ENCODE data around the gene ARID3A.
"Not testable (repeated sequence)": the region's sequence is repeated elsewhere in the genome, so short reads cannot be mapped to it uniquely, and the experiment has no call there.

Gene ARID3A

GRCh38 chr19:891421-892200 is 34.2 kb upstream of the ARID3A start:
- DNase-seq (ENCODE audit: insufficient read length, low spot score); FAIRE-seq: not testable (repeated sequence)

GRCh38 chr19:892243-892893 is 33.5 kb upstream of the ARID3A start:
- DNase-seq (ENCODE audit: insufficient read length, low spot score) (no peak), FAIRE-seq (no peak)

GRCh38 chr19:892894-893689 is 32.7 kb upstream of the ARID3A start, which contains the start of the genes MED16 and RNU6-9:
MED16 (minus strand) TSS chr19:893187; CDS start chr19:891131, 2,056 bp downstream.
RNU6-9 (plus strand) TSS chr19:893484.
- peak; percentile 94 for FAIRE-seq
- DNase-seq (ENCODE audit: insufficient read length, low spot score) = peak; percentile 100

DNA sequence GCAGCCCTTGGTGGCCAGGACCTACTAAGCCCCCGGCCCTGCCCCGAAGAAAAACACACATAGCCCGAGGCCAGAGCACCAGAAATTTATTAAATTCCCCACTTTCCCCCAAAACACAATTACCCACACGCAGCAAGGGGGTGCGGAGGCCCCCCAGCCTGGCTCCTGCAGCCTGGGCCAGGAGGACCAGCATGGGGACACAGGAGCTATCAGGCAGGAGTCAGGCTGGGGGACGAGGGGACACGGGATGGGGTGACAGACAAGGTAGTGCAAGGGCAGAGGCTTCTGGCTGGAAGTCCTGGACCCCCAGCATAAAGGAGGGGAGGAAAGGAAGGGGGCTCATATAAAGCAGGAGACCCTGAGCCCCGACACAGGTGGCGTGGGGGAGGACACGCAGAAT is 29.4 kb upstream of the ARID3A start:
- no peak for DNase-seq (ENCODE audit: insufficient read length, low spot score)
- no peak for FAIRE-seq

GRCh38 chr19:896999-897398 is 28.8 kb upstream of the ARID3A start:
- DNase-seq (ENCODE audit: insufficient read length, low spot score) (no peak), FAIRE-seq (no peak)

DNA sequence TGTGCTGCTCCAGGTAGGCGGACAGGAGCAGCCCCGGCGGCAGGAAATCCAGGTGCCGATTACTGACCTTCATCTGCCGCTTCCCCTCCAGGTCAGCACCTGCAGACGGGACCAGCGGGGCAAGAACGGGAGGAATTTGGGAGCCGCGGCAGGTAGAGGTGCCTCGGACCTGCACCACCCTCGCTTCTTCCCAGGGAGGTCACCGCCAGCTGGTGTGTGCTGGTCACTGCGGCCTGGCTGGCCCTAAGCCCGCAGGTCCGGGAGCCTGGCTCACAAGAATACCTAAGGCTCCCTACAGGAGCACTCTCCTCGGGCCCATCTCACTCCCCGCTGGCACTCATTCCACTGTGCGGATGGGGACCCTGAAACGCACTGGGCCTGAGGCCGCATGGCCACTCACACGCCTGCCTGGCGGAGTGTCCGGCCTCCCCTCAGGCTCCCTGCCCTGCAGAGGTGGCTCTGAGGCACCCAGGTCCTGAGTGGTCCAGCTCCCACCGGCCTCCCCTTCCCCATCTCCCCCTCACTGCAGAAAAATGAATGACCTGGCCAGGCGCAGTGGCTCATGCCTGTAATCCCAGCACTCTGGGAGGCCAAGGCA is 28.3 kb upstream of the ARID3A start:
- no peak for DNase-seq (ENCODE audit: insufficient read length, low spot score)
- no peak for FAIRE-seq

- DNase-seq (ENCODE audit: insufficient read length, low spot score) (no peak), FAIRE-seq (no peak)
Observed at GRCh38 chr19:898663-899062, 27.2 kb upstream of the ARID3A start.

DNA sequence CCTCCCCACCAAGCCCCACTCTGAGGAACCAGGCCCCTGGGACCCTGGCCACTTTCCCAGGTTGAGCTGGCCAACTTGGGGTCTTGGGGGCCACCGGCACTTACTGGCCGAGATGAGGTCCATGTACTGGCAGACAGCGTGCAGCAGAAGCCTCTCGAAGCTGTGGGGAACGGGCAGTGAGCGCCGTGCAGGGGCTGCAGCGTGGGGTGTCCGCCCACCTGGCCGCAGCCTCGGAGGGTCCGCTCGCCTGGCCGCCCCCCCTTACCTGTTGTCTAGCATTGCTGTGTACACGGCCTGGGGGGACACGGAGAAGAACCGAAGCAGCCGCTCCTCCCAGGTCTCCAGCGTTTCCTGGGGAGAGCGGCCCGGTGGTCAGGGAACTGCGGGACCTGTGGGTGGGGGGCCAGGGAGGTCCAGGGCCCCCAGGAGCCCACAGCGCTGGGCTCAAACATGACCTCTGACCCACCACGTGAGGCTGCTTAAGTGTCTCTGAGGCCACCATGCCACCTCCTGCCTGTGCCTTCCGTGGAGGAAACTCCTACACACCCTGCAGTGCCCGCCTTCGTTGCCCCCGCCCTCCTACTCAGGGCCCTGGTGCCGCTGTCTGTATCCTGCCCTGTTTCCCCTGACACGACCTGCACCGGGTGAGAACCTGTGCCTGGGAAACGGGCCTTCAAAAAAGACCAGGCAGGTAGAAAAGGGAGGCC is 26.3 kb upstream of the ARID3A start:
- DNase-seq (ENCODE audit: insufficient read length, low spot score) (no peak), FAIRE-seq (no peak)

DNA sequence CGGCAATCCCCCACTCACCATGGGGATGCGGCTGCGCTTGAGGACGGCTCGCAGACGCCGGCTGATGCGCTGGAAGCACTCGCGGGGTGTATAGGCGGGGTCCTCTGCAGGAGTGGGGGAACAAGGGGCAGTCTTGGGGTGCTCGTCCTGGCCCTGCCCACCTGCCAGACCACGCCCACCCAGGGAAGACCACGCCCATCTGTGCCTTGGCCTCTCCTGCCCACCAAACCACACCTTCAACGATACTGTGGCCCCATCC is 25.9 kb upstream of the ARID3A start:
- FAIRE-seq (no peak), DNase-seq (ENCODE audit: insufficient read length, low spot score) (no peak)

GRCh38 chr19:900302-901111 is 25.3 kb upstream of the ARID3A start:
- no peak for DNase-seq (ENCODE audit: insufficient read length, low spot score)
- no peak for FAIRE-seq

DNA sequence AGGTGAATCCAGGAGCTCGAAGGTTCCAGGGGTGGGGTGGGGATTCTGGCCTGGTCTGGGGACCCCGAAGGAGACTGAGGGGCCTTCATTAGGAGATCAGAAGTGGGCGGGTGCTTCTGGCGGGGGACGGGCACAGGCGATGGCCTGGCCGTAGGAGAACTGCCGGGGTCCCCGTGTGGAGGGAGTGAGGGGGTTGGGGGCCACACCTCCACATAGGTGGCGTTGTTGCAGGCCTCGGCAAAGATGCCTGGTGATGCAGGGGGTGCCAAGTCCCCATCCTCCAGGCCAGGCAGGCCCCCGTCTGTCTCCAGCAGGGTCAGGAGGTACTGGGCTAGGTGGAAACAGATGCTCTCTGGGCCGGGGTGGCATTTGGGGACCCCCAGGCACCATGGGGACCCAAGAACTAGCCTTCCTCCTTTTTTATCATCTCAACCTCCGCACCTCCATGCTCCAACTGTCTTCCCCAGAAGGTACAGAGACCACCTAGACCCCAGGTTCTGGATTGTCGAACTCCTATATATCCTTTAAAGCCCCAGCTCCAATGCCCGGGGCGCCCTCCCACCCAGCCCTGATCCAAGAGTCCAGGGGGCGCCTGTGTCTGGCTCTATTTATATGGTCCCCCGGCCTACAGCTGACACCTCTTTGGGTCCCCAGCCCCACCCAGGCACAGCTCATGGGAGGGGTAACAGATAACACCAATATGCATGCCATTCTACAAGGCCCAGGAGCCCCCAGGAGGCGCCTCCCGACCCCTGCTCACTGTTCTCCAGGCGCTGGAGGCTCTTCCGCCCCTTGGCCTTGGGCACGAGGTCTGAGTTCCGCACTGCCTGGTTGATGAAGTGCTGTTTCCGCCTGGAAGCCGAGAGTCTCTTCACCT is 24.4 kb upstream of the ARID3A start:
- FAIRE-seq (no peak), DNase-seq (ENCODE audit: insufficient read length, low spot score) (no peak)

DNA sequence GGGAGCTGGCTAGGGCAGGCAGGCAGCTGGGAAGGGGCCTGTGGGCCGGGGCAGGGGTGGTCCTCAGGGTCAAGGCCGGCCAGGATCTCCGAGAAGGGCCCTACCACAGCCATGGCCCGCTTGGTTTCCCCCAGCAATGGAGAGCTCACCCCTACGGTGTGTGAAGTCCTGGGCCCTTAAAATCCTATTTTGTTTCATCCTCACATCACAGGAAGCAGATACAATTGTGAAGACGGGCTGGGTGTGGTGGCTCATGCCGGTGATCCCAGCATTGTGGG is 23.8 kb upstream of the ARID3A start:
- DNase-seq (ENCODE audit: insufficient read length, low spot score) (no peak), FAIRE-seq (no peak)

DNA sequence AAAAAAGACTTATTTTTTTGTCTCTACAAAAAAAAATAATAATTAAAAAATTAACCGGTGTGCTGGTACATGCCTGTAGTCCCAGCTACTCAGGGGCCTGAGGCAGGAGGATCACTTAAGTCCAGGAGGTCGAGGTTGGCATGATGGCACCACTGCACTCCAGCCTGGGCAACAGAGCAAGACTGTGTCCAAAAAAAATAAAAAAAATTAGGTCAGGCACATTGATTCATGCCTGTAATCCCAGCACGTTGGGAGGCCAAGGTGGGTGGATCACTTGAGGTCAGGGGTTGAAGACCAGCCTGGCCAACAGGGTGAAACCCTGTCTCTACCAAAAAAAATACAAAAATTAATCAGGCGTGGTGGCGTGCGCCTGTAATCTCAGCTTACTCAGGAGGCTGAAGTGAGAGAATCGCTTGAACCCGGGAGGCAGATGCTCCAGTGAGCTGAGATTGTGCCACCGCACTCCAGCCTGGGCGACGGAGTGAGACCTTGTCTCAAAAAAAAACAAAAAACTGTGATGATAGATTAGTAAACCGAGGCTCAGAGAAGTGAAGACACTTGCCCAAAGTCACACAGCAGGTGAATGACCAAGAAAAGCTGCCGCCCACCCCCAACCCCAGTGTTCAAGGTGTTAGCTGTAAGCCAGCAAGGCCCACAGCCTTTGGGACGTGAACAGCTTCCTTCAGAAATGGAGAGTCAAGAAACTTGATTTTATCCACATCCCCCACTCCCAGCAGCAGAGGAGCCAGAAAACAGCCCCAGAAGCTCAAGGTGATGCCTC is 23.2 kb upstream of the ARID3A start:
- DNase-seq (ENCODE audit: insufficient read length, low spot score) = no peak
- FAIRE-seq = no peak

DNA sequence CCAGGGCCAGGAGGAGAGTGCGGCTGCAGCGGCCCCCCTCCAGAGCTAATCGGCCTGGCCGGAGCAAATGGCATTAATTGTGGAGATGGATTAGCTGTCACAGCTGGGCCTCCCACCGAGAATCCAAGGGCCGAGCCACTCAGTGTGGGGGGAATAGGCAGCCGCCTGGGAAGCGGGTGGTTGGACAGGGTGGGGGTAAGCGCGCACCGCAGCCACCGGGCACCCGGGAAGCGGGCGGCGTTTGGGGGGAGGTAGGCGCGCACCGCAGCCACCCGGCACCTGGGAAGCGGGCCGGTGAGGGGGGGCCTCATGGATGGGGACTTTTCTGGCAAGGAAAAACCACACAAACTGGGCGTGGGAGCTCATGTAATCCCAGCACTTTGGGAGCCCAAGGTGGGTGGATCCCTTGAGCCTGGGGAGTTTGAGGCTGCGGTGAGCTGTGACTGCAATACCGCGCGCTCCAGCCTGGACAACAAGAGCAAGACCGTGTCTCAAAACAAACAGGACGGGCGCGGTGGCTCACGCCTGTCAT is 22.5 kb upstream of the ARID3A start:
- DNase-seq (ENCODE audit: insufficient read length, low spot score) (no peak), FAIRE-seq (no peak)

- DNase-seq (ENCODE audit: insufficient read length, low spot score) (no peak), FAIRE-seq (no peak)
Observed at GRCh38 chr19:904545-904944, 21.3 kb upstream of the ARID3A start.

- FAIRE-seq = no peak
Observed at GRCh38 chr19:906480-906879, 19.4 kb upstream of the ARID3A start.

GRCh38 chr19:907183-907853 is 18.5 kb upstream of the ARID3A start:
- DNase-seq (ENCODE audit: insufficient read length, low spot score) = no peak
- no peak for FAIRE-seq

More at GRCh38 chr19:906480-906879, 19.4 kb upstream of the ARID3A start:
- DNase-seq (ENCODE audit: insufficient read length, low spot score) = no peak
